ENCODE data around the gene PKDCC.
"Not testable (repeated sequence)": the region's sequence is repeated elsewhere in the genome, so short reads cannot be mapped to it uniquely, and the experiment has no call there.

PKDCC gene

GRCh38 chr2:42063431-42064171 is 15.8 kb downstream of the PKDCC start:
- no peak for DNase-seq (ENCODE audit: extremely low read depth in 1 of 2, low read depth in 1 of 2)

DNA sequence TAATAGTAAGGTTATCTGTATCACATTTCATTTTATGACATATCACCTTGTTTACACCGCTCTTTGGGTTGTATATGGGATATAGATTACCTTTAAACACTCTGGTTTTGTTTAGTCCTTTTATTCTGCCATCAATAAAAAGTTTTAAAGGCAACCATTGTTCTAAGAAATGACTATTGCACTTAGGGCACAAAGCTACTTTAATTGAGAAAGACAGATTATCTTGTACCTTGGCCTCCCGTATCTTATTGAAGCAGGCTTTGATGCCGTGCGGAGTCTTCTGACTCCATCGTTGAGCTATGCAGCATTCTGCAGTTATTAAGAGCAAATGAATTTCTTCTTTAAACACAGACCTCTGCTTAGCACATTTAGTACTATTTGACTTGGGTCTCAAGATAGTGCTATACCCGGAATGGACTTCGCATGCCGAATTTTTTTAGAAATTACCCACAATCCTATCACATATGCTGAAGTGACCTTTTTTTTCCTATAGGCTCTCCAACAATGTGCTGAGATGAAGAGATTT is 16.7 kb downstream of the PKDCC start:
- DNase-seq (ENCODE audit: extremely low read depth in 1 of 2, low read depth in 1 of 2): no peak

- not testable (repeated sequence) for DNase-seq (ENCODE audit: extremely low read depth in 1 of 2, low read depth in 1 of 2)
Observed at GRCh38 chr2:42065753-42066152, 17.9 kb downstream of the PKDCC start.

DNA sequence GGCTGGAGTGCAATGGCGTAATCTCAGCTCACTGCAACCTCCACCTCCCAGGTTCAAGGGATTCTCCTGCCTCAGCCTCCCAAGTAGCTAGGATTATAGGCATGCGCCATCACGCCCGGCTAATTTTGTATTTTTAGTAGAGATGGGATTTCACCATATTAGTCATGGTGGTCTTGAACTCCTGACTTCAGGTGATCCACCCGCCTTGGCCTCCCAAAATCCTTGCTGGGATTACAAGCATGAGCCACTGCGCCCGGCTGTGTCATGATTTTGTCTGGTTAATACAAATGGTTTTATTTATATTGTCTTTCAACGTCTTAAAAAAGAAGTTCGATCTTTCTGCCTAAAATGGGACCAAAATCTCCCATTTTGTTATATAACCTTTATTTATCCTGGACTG is 19.2 kb downstream of the PKDCC start:
- not testable (repeated sequence) for DNase-seq (ENCODE audit: extremely low read depth in 1 of 2, low read depth in 1 of 2)

DNA sequence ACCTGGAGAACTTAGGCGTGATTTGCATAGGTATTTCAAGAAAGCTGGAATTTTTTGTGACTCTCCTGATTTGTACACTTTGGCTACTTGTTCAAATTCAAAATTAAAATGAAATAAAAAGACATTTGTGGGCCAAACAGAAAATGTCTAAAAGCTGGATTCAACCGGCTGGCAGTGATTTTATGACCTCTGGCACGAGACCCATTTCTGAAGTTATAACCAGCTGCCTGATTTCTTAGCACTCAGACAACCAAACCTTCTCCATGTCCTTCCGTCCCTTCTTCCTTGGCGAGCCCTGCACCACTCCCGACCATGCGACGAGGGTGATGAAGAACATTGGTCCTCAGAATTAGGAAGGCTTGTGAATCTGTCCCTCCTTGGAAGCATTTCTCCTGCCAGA is 19.7 kb downstream of the PKDCC start:
- DNase-seq (ENCODE audit: extremely low read depth in 1 of 2, low read depth in 1 of 2): no peak

DNA sequence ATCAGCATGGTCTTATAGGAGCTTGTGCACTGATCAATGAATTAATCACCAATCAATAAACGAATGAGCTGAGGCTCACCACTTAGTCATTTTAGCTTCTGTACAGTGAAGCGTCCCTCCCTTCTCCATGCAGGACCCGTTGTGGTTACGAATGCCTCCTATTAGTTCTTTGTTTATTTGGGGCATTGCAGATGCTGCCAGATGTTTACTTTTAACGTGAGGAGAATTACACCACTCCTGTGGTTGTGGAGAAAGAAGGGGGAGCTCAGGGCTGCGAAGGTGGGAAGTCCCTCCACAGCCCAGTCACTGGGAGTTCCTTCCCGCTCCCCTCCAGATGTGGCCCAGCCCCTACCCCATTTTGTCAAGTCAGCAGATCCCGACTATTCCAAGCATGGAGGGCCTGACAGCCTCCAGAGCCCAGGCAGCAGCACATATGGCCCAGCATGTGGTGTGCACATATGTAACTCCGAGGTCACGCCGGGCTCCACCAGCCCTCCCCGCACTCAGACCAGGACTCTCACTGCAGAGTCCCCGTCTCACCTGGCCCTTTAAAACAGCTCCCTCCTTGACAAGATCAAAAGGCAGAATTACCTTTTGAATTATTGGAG is 20.9 kb downstream of the PKDCC start:
- DNase-seq (ENCODE audit: extremely low read depth in 1 of 2, low read depth in 1 of 2): no peak

- no peak for DNase-seq (ENCODE audit: extremely low read depth in 1 of 2, low read depth in 1 of 2)
Observed at GRCh38 chr2:42069568-42069967, 21.7 kb downstream of the PKDCC start.

GRCh38 chr2:42071791-42072190 is 24.0 kb downstream of the PKDCC start:
- no peak for DNase-seq (ENCODE audit: extremely low read depth in 1 of 2, low read depth in 1 of 2)

DNA sequence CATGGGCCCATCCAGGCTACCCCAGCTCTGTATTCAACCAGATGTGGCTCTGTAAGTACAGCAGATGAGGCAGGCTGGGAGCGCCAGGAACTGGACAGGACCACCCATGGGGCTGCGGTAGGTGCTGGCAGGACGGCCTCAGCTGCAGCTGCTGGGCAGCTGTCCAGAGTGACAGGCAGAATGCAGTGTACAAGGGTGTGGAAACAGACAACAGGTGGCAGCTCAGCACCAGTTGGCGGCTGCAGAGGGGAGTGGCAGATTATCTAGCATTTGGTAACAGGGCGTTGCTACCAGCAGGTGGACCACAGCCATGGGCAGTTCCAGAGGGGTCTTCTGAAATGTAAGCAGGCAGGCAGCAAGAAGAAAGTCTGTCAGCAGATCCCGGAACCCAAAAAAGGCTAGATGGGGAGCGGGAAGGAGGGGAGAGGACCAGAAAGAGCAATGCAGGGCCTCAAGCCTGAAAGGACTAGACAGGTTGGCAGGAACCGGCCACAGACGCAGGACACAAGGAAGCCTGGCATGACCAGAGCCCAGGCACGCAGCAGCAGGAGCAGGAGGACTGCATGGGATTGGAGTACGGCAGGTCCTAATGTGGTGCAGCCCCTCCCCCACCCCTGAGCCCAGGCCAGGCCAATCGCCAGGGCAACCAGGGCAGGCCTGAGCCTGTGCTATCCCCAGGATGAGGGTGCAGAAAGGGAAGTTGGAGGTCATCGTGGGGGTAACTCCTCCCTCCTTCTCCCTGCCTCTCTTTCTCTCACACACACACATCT is 24.7 kb downstream of the PKDCC start:
- no peak for DNase-seq (ENCODE audit: extremely low read depth in 1 of 2, low read depth in 1 of 2)

GRCh38 chr2:42073739-42074503 is 26.1 kb downstream of the PKDCC start:
- no peak for DNase-seq (ENCODE audit: extremely low read depth in 1 of 2, low read depth in 1 of 2)

DNA sequence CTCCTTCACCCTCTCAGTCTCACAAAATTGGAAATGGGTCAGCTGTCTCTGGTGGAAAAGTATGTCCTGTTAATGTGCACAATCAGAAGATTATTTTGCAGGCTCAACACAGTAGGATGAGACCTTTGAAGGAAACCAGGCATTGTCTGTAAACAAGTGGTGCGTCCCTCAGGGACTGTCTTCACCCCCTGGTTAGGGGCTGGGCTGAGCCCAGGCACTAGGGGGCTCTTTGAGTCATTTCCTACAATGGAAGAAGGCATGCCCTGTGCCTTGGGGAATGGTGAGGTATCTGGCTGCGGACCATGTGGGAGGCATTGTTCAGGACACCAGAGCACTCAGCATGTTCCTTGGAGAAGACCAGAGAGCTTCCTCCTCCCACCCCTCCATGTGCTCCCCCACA is 26.8 kb downstream of the PKDCC start:
- DNase-seq (ENCODE audit: extremely low read depth in 1 of 2, low read depth in 1 of 2): no peak

DNA sequence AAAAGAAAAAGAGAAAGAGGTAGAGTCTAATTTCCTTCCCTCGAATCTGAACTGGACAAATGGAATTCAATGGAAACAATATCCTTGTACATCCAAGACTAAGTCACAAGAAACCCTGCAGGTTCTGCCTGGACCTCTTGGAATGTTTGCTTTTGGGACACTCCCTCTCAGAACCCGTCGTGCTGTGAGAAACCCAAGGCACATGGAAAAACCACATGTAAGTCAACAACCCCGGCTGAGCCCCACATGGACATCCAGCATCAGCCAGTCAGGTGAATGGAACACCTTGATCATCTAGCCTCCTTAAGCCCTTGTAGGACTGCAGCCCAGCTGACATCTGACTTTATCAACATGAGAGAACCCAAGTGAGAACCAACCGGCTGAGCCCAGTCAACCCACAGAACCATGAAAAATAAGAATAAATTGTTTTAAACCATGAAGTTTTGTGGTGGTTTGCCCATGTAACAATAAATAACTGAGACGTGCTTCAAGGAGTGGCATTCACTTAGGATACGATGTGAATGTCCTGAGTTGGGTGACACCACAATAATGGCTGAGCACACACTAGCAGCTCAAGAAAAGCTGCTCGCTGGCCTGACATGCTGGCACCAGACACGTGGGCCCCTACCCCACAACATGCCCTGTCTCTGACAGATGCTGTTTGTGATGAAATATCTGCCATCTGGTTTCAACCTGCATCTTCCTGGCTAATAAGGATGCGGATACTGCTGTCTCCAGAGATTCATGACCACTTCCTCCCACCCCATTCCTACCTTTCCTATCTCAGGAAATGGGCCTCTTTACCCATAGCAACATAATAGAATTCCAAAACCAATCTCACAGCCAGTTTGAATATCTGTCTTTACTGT is 28.8 kb downstream of the PKDCC start:
- no peak for DNase-seq (ENCODE audit: extremely low read depth in 1 of 2, low read depth in 1 of 2)

DNA sequence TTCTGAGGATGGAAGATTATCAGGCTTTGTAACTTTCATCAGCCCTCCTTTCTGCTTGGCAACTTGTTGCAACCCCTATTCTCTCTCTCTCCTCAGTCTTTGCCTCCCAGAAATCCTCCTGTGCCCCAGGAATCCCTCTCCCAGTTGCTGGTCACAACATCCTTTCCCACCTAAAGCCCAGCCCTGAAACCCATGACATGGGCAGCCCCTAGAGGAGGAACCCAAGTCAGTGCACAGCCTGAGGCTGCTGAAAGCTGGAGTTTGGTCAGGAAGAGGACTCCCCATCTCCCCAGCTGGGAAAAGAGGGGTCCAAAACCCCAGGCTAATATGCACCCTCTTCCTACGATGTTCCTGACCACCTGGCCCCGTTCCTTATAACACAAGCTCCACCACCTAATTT is 29.5 kb downstream of the PKDCC start:
- DNase-seq (ENCODE audit: extremely low read depth in 1 of 2, low read depth in 1 of 2): no peak

DNA sequence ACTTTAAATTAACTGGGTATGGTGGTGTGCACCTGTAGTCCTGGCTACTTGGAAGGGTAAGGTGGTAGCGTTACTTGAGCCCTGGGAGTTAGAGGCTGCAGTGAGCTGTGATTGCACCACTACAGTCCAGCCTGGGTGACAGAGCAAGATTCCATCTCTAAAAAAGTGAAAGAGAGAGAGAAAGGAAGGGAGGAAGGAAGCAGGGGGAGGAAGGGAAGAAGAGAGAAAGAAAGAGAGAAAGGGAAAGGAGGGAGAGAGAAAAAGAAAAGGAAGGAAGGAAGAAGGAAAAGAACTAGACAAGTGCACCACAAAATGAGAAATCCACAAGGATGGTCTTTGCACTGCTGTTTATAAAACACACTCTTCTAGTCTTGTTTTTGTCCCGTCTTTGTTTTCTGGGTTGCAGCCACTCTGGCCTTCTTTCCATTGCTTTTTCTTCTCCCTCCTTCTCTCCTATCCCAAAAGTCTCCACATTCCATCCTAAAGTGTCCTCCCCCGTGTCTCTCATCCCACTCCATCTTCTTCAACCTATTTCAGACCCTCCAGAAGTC is 32.0 kb downstream of the PKDCC start:
- DNase-seq (ENCODE audit: extremely low read depth in 1 of 2, low read depth in 1 of 2): no peak

- DNase-seq (ENCODE audit: extremely low read depth in 1 of 2, low read depth in 1 of 2): not testable (repeated sequence)
Observed at GRCh38 chr2:42081151-42081550, 33.3 kb downstream of the PKDCC start.

- no peak for DNase-seq (ENCODE audit: extremely low read depth in 1 of 2, low read depth in 1 of 2)
Observed at GRCh38 chr2:42082016-42082415, 34.2 kb downstream of the PKDCC start.

- DNase-seq (ENCODE audit: extremely low read depth in 1 of 2, low read depth in 1 of 2): no peak
Observed at GRCh38 chr2:42084231-42084671, 36.4 kb downstream of the PKDCC start.

DNA sequence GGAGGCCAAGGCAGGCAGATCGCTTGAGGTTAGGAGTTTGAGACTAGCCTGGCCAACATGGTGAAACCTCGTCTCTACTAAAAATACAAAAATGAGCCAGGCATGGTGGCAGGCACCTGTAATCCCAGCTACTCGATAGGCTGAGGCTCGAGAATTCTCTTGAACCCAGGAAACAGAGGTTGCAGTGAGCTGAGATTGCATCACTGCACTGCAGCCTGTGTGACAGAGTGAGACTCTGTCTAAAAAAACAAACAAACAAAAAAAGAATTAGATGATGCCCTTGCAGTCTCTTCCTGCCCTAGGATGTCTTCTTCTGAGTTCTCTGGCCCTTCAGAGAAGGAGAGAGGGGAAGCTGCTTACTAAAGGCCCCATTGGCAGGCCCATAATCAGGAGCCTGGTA is 37.2 kb downstream of the PKDCC start:
- DNase-seq (ENCODE audit: extremely low read depth in 1 of 2, low read depth in 1 of 2): not testable (repeated sequence)

DNA sequence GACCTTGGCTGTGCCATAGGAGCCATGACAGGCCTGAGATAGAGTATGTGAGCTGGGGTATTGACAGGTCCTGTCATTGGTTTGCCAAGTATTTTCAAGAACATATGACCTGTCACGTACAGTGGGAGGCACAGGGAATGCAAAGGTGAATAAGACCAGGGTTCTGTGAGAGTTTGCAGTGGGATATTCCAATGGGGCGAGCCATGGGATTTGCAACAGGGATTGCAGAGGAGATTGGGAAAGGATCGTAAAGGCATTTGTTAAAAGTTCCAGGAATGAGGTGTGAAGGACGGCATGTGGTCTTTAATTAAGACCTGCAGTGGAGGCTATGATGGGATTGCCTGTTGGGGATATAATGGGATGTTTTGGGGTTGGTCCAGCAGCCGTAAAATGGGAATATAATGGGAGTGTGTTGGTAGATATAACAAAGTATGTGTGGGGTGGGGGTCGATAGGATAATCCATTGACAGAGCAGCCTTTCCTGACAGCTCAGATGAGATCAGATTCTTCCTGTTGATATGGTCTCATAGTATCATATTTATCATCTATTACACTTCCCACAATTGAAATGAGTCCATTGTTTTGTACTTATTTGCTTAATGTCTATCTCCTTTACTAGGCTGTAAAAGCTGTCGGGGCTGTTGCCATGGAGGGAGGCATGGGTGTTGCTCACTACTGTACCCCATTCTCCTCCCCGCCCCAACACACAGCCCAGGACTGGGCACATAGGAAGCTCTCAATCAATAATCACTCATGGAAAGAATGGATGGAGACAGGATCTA is 38.1 kb downstream of the PKDCC start:
- DNase-seq (ENCODE audit: extremely low read depth in 1 of 2, low read depth in 1 of 2): no peak

Measured in stimulated activated CD8-positive, alpha-beta memory T cell treated with anti-CD3 and anti-CD28 coated beads, Interleukin-7, amount 100 ng/mL, for 48 hours (primary cell).